HG03460 (cell line): ENCODE measurements around the gene MGAT2.
"Not testable (repeated sequence)": the region's sequence is repeated elsewhere in the genome, so short reads cannot be mapped to it uniquely, and the experiment has no call there.

Experiments used
- ATAC-seq: cut with Tn5 transposase; IDR thresholded peaks from one replicate; pipeline ENCODE4 v1.9.1; 2021; ENCODE audit not compliant: unreplicated experiment

The MGAT2 gene

DNA sequence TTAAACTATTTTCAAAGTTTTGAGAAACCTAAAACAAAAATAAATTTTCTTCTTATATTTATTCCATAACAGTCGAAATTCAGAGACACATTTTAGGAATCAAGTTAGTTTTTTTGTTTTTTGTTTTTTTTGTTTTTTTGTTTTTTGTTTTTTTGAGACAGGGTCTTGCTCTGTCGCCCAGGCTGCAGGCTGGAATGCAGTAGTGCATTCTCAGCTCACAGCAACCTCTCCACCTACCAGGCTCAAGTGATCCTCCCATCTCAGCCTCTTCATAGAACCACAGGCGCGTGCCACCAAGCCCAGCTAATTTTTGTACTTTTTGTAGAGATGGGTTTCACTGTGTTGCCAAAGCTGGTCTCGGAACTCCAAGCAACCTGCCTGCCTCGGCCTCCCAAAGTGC lies 32.9 kb downstream of the MGAT2 start:
- no peak for ATAC-seq

DNA sequence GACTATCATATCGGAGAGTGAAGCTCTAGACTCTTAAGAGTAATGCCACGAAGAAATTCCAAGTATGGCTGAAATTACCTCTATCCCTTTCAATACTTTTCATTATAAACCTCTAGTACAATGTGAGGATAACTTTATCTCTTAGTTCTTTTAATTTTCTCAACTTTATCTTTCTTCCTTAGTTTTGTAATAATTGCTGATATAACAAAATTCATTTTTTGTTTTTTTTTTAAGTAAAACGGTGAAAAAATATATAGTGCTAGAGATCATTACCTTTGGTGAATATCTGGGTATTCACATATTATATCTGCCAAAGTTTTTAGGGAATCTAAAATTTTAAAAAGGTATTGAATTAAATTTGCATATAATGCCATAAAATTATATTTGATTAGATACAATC lies 33.9 kb downstream of the MGAT2 start:
- ATAC-seq = no peak

DNA sequence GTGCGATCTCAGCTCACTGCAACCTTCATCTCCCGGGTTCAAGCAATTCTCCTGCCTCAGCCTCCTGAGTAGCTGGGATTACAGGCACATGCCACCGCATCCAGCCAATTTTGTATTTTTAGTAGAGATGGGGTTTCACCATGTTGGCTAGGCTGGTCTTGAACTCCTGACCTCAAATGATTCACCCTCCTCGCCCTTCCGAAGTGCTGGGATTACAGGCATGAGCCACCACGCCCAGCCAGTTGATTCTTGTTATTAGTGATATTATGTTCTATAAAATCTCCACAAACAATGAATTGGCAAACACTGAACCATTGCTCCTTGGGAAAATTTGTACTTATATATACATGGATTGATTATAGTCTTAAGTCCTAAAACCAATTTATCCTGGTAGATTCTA lies 36.9 kb downstream of the MGAT2 start:
- ATAC-seq = not testable (repeated sequence)

DNA sequence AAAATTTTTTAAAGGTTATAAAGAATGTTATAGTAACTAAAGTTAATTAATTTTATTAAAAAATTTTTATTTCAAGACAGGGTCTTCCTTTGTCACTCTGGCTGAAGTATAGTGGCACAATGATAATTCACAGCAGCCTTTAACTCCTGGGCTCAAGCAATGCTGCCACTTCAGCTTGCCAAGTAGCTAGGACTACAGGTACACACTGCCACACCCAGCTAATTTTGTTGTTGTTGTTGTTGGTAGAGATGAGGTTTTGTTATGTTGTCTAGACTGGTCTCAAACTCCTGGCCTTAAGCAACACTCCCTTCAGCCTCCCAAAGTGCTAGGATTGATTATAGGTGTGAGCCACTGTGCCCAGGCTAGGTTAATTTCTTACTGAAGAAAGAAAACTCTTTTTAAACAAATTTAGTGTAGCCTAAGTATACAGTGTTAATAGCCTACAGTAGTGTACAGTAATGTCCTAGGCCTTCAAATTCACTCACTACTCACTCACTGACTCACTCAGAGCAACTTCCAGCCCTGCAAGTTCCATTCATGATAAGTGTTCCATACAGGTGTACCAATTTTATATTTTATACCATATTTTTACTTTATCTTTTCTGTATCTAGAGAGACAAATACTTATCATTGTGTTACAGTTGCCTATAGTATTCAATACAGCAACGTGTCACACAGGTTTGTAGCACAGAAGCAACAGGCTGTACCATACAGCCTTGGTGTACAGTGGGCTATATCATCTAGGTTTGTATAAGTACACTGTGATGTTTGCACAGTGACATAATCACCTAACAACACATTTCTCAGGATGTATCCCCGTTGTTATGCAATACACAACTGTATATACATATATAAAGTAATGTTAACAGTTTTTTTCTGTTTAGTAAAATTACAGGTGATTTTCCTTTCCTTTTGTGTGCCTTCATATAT lies 39.2 kb downstream of the MGAT2 start:
- ATAC-seq = no peak

DNA sequence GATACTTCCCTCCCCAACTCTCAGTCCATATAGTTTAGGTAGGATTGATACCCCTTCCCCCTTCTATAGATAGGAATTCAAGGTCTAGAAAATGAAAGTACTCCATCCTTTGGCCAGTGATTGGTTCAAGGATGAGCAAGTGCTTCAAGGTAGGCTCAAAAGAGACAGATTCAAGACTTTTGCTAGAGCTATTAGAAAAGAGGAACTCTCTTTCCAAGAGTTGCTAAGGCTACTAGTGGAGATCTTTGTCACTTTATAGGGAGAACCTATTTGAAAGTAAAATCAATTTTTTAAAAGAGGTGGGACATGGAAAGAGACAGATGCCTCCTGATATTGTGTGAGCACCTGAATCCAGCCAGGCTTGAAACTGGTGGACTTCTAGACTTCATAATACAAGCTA lies 49.9 kb downstream of the MGAT2 start:
- no peak for ATAC-seq
